Measurements from ENCODE around the gene ITPK1.

ITPK1 gene

GRCh38 chr14:93003945-93004698 is 111.6 kb downstream of the ITPK1 start:
- H3K4me1 ChIP-seq (ENCODE audit: control insufficient read depth, insufficient read depth, low read length), result peaks cover 35% of the 10 kb centered on the region
- H3K36me3 ChIP-seq (ENCODE audit: control insufficient read depth, insufficient read depth, low read length), result no peaks in the 10 kb centered on the region
- no peaks in the 10 kb centered on the region for H3K27me3 ChIP-seq (ENCODE audit: control insufficient read depth, insufficient read depth, low read length)
- H3K9me3 ChIP-seq (ENCODE audit: control insufficient read depth, low read length), result no peaks in the 10 kb centered on the region
- no peak overlapping the region for H3K9ac ChIP-seq (ENCODE audit: low read length)
- no peak overlapping the region for H3K4me3 ChIP-seq (ENCODE audit: low read length)

- no peak overlapping the region for H3K9ac ChIP-seq (ENCODE audit: low read length)
- H3K9me3 ChIP-seq (ENCODE audit: control insufficient read depth, low read length), result no peaks in the 10 kb centered on the region
- no peaks in the 10 kb centered on the region for H3K27me3 ChIP-seq (ENCODE audit: control insufficient read depth, insufficient read depth, low read length)
- H3K4me1 ChIP-seq (ENCODE audit: control insufficient read depth, insufficient read depth, low read length), result peaks cover 28% of the 10 kb centered on the region
- H3K36me3 ChIP-seq (ENCODE audit: control insufficient read depth, insufficient read depth, low read length), result no peaks in the 10 kb centered on the region
- H3K4me3 ChIP-seq (ENCODE audit: low read length), result no peak overlapping the region
Measured at GRCh38 chr14:93002851-93003298, 112.8 kb downstream of the ITPK1 start.

GRCh38 chr14:93002049-93002448 is 113.7 kb downstream of the ITPK1 start:
- Histone ChIP-seq H3K9me3 (ENCODE audit: control insufficient read depth, low read length) (no peaks in the 10 kb centered on the region), H3K36me3 (ENCODE audit: control insufficient read depth, insufficient read depth, low read length) (no peaks in the 10 kb centered on the region), H3K9ac (ENCODE audit: low read length) (no peak overlapping the region), H3K27me3 (ENCODE audit: control insufficient read depth, insufficient read depth, low read length) (no peaks in the 10 kb centered on the region), H3K4me1 (ENCODE audit: control insufficient read depth, insufficient read depth, low read length) (peaks cover 21% of the 10 kb centered on the region), H3K4me3 (ENCODE audit: low read length) (no peak overlapping the region)

GRCh38 chr14:92998946-92999345 is 116.8 kb downstream of the ITPK1 start:
- no peaks in the 10 kb centered on the region for H3K36me3 ChIP-seq (ENCODE audit: control insufficient read depth, insufficient read depth, low read length)
- H3K9me3 ChIP-seq (ENCODE audit: control insufficient read depth, low read length), result no peaks in the 10 kb centered on the region
- no peak overlapping the region for H3K9ac ChIP-seq (ENCODE audit: low read length)
- H3K4me1 ChIP-seq (ENCODE audit: control insufficient read depth, insufficient read depth, low read length), result peaks cover 10% of the 10 kb centered on the region
- H3K4me3 ChIP-seq (ENCODE audit: low read length), result no peak overlapping the region
- H3K27me3 ChIP-seq (ENCODE audit: control insufficient read depth, insufficient read depth, low read length), result no peaks in the 10 kb centered on the region

GRCh38 chr14:92997343-92998061 is 118.2 kb downstream of the ITPK1 start:
- Histone ChIP-seq H3K36me3 (ENCODE audit: control insufficient read depth, insufficient read depth, low read length) (no peaks in the 10 kb centered on the region), H3K27me3 (ENCODE audit: control insufficient read depth, insufficient read depth, low read length) (no peaks in the 10 kb centered on the region), H3K4me1 (ENCODE audit: control insufficient read depth, insufficient read depth, low read length) (peaks cover 12% of the 10 kb centered on the region), H3K9me3 (ENCODE audit: control insufficient read depth, low read length) (no peaks in the 10 kb centered on the region), H3K9ac (ENCODE audit: low read length) (no peak overlapping the region), H3K4me3 (ENCODE audit: low read length) (no peak overlapping the region)

- no peaks in the 10 kb centered on the region for H3K36me3 ChIP-seq (ENCODE audit: control insufficient read depth, insufficient read depth, low read length)
- H3K27me3 ChIP-seq (ENCODE audit: control insufficient read depth, insufficient read depth, low read length), result no peaks in the 10 kb centered on the region
- no peak overlapping the region for H3K9ac ChIP-seq (ENCODE audit: low read length)
- H3K4me1 ChIP-seq (ENCODE audit: control insufficient read depth, insufficient read depth, low read length), result peaks cover 12% of the 10 kb centered on the region
- H3K9me3 ChIP-seq (ENCODE audit: control insufficient read depth, low read length), result no peaks in the 10 kb centered on the region
- no peak overlapping the region for H3K4me3 ChIP-seq (ENCODE audit: low read length)
Measured at GRCh38 chr14:92995620-92996019, 120.1 kb downstream of the ITPK1 start.

GRCh38 chr14:92994942-92995341 is 120.8 kb downstream of the ITPK1 start:
- peaks cover 12% of the 10 kb centered on the region for H3K4me1 ChIP-seq (ENCODE audit: control insufficient read depth, insufficient read depth, low read length)
- no peaks in the 10 kb centered on the region for H3K27me3 ChIP-seq (ENCODE audit: control insufficient read depth, insufficient read depth, low read length)

GRCh38 chr14:92994131-92994676 is 121.5 kb downstream of the ITPK1 start:
- Histone ChIP-seq H3K36me3 (ENCODE audit: control insufficient read depth, insufficient read depth, low read length) (no peaks in the 10 kb centered on the region), H3K4me1 (ENCODE audit: control insufficient read depth, insufficient read depth, low read length) (peaks cover 12% of the 10 kb centered on the region), H3K27me3 (ENCODE audit: control insufficient read depth, insufficient read depth, low read length) (no peaks in the 10 kb centered on the region), H3K9me3 (ENCODE audit: control insufficient read depth, low read length) (no peaks in the 10 kb centered on the region), H3K4me3 (ENCODE audit: low read length) (no peak overlapping the region), H3K9ac (ENCODE audit: low read length) (no peak overlapping the region)

More at GRCh38 chr14:92994942-92995341, 120.8 kb downstream of the ITPK1 start:
- Histone ChIP-seq H3K9ac (ENCODE audit: low read length) (no peak overlapping the region), H3K9me3 (ENCODE audit: control insufficient read depth, low read length) (no peaks in the 10 kb centered on the region), H3K36me3 (ENCODE audit: control insufficient read depth, insufficient read depth, low read length) (no peaks in the 10 kb centered on the region), H3K4me3 (ENCODE audit: low read length) (no peak overlapping the region)

GRCh38 chr14:92993302-92993701 is 122.4 kb downstream of the ITPK1 start:
- peaks cover 12% of the 10 kb centered on the region for H3K4me1 ChIP-seq (ENCODE audit: control insufficient read depth, insufficient read depth, low read length)
- H3K9me3 ChIP-seq (ENCODE audit: control insufficient read depth, low read length), result no peaks in the 10 kb centered on the region
- H3K9ac ChIP-seq (ENCODE audit: low read length), result no peak overlapping the region
- H3K4me3 ChIP-seq (ENCODE audit: low read length), result no peak overlapping the region
- no peaks in the 10 kb centered on the region for H3K27me3 ChIP-seq (ENCODE audit: control insufficient read depth, insufficient read depth, low read length)
- no peaks in the 10 kb centered on the region for H3K36me3 ChIP-seq (ENCODE audit: control insufficient read depth, insufficient read depth, low read length)

GRCh38 chr14:92991536-92991935 is 124.2 kb downstream of the ITPK1 start:
- Histone ChIP-seq H3K9ac (ENCODE audit: low read length) (no peak overlapping the region), H3K36me3 (ENCODE audit: control insufficient read depth, insufficient read depth, low read length) (no peaks in the 10 kb centered on the region), H3K4me3 (ENCODE audit: low read length) (no peak overlapping the region), H3K9me3 (ENCODE audit: control insufficient read depth, low read length) (no peaks in the 10 kb centered on the region), H3K4me1 (ENCODE audit: control insufficient read depth, insufficient read depth, low read length) (peaks cover 14% of the 10 kb centered on the region), H3K27me3 (ENCODE audit: control insufficient read depth, insufficient read depth, low read length) (no peaks in the 10 kb centered on the region)

GRCh38 chr14:92990456-92991430 is 125.0 kb downstream of the ITPK1 start:
- no peaks in the 10 kb centered on the region for H3K27me3 ChIP-seq (ENCODE audit: control insufficient read depth, insufficient read depth, low read length)
- peaks cover 20% of the 10 kb centered on the region for H3K4me1 ChIP-seq (ENCODE audit: control insufficient read depth, insufficient read depth, low read length)
- H3K4me3 ChIP-seq (ENCODE audit: low read length), result no peak overlapping the region
- no peaks in the 10 kb centered on the region for H3K36me3 ChIP-seq (ENCODE audit: control insufficient read depth, insufficient read depth, low read length)
- no peak overlapping the region for H3K9ac ChIP-seq (ENCODE audit: low read length)
- no peaks in the 10 kb centered on the region for H3K9me3 ChIP-seq (ENCODE audit: control insufficient read depth, low read length)
